Upper lobe of left lung (tissue), 6 donors: ENCODE data around the gene HPDL. TPM values are rescaled to one million over a fixed set of nuclear protein-coding genes. Genes with fewer than 3 reads are reported as not detected.

Experiments
- ATAC-seq, 2 donors: fragments of 200-7000 bp; cut with Tn5 transposase; one replicate each; pipeline ENCODE4 v1.9.1; 2022; ENCODE audit warnings: mild to moderate bottlenecking in 2 of 2, moderate library complexity in 2 of 2; ENCODE audit not compliant: low FRiP score in 2 of 2
- DNase-seq, 2 donors: peaks; one replicate each; pipeline ENCODE4 v3.0.0-alpha.2; 2019 to 2020
- H3K27ac ChIP-seq, 4 donors: fragments of 200-600 bp; sonication (generic); one replicate each; pipeline ENCODE4 v1.5.1; 2016 to 2019
- H3K27me3 ChIP-seq, 4 donors: fragments of 200-600 bp; sonication (generic); one replicate each; pipeline ENCODE4 v1.5.1; 2017 to 2019
- H3K36me3 ChIP-seq, 4 donors: fragments of 200-600 bp; sonication (generic); one replicate each; pipeline ENCODE4 v1.5.1; 2016 to 2019
- H3K4me1 ChIP-seq, 4 donors: fragments of 200-600 bp; sonication (generic); one replicate each; pipeline ENCODE4 v1.5.1; 2018 to 2019
- H3K4me3 ChIP-seq, 4 donors: fragments of 200-600 bp; sonication (generic); one replicate each; pipeline ENCODE4 v1.5.1; 2017 to 2019; ENCODE audit warnings: mild to moderate bottlenecking in 2 of 4, moderate library complexity in 1 of 4
- H3K9me3 ChIP-seq, 4 donors: fragments of 200-600 bp; sonication (generic); one replicate each; pipeline ENCODE4 v1.5.1; 2018 to 2019
- EP300 ChIP-seq, 4 donors: sonication (generic); formaldehyde crosslinking; IDR thresholded peaks; one replicate each; pipeline ENCODE4 v1.5.1; 2017; ENCODE audit warnings: antibody characterized with exemption in 4 of 4, control low read depth in 2 of 4
- POLR2A ChIP-seq, 4 donors: fragments of 450-650 bp; IDR thresholded peaks; one replicate each; pipeline ENCODE4 v1.5.1; 2016 to 2017; ENCODE audit warnings: antibody characterized with exemption in 4 of 4, mild to moderate bottlenecking in 2 of 4
- POLR2AphosphoS5 ChIP-seq, 2 donors: sonication (generic); formaldehyde crosslinking; IDR thresholded peaks; one replicate each; pipeline ENCODE4 v1.5.1; 2017; ENCODE audit warnings: antibody characterized with exemption in 2 of 2
- WGBS, 2 donors: methylation state at CpG; one replicate each; pipeline ENCODE4 v1.1.5; 2017 to 2018; 5-methylcytosine and 5-hydroxymethylcytosine counted together
- total RNA-seq, 6 donors: library from RNA; depleted of rRNA in 4 of 6; stranded (reverse); fragments of >200 nt in 4 of 6; gene quantifications; one replicate each; pipeline versions ENCODE4 v1.1.0 to v1.2.1, GENCODE V29; 2016 to 2021
- TF ChIP-seq, protein P1 (sequence below), 6 experiments: fragments of 450-650 bp in 4 of 6; fragments of 200-600 bp in 2 of 6; sonication (generic) in 2 of 6; IDR thresholded peaks; one replicate each; pipeline ENCODE4 v1.5.1; 2016 to 2019; ENCODE audit warnings: antibody characterized with exemption in 6 of 6
- donor health status: DM: no; HTN: no; CAD: no; lungs with moderate emphysema.
- donor health status: DM: no; HTN: yes; CAD: no; lungs with severe emphysema.

HPDL gene
- total RNA-seq, 6 donors from 2014 or later, result 0.30 to 1.3 (median 0.37) TPM; not detected in 3

DNA sequence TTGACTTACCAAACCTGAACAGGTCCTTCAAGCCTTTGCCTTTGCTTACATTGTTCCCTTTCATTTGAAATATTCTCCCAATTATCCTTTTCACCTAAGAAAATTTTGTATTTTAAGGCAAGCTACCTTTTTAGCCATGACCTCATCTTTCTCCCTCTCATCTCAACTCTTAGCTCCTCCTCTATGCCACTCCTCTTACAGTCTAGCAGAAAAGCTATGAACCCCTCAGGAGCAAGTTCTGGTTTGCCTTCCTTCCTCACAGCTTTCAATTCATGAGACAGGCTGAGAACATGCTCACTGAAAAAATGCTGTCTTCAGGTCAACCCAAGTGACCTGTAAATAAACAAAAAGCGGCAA lies 21.9 kb downstream of the HPDL start:
- Histone ChIP-seq H3K4me3 (no peak overlapping the region), H3K9me3 (no peaks in the 10 kb centered on the region), H3K27me3 (no peaks in the 10 kb centered on the region), H3K27ac (peak overlapping the region; percentile 10 to 74 (median 64)), H3K4me1 (peaks cover 17 to 20% (median 18%) of the 10 kb centered on the region in 4 donors), H3K36me3 (peaks cover 6 to 20% (median 17%) of the 10 kb centered on the region in 4 donors)
- TF ChIP-seq EP300 (IDR thresholded peaks at IDR 0.05), result no peak
- DNase-seq, result no peak
- 25 to 36% methylated on average over 1 of the region's 1 CpG for WGBS, 2 donors
- ATAC-seq, result peak in 1 of 2 donors; percentile 9

DNA sequence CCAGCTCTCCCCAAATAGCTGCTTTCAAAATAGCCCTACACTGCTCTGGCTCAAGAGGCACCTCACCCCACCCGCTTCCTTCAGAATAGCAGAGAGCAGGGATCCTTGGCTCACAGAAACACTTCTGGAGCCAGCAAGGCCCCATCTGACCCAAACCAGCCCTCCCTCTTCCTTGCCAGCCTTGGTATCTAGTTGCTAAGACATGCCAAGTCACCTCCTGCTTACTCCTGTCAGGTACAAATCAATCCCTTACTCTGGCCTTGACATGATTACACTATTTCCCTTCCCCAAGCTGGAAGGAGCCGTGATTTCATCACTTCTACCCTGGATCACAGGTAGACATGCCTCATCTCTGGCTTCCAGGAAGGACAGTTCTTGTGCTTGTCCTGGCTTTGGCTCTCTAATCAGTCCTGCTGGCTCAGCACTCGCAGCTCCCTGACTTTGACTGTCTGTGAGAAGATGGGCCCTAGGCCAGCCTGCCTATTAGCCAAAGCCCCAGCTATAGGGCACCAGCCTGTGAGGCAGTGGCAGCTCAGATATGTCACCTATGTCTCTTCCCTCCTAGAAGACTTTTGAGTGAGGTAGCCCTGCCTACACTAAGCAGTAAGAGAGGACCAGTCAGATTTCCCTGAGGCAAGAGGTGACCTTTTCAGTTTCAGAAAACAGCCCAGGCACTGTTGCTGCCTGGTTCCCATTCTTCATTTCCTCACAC lies 22.4 kb downstream of the HPDL start:
- Histone ChIP-seq H3K27me3 (no peaks in the 10 kb centered on the region), H3K27ac (peak overlapping the region; percentile 10 to 74 (median 64)), H3K4me1 (peaks cover 17 to 20% (median 18%) of the 10 kb centered on the region in 4 donors), H3K9me3 (no peaks in the 10 kb centered on the region), H3K36me3 (peaks cover 5 to 14% (median 12%) of the 10 kb centered on the region in 4 donors), H3K4me3 (no peak overlapping the region)
- 21 to 46% methylated on average over 3 of the region's 3 CpGs for WGBS, 2 donors
- TF ChIP-seq POLR2AphosphoS5 (IDR thresholded peaks at IDR 0.05) (no peak), EP300 (IDR thresholded peaks at IDR 0.05) (no peak), POLR2A (IDR thresholded peaks at IDR 0.05) (no peak)
- TF ChIP-seq, protein P1, sequence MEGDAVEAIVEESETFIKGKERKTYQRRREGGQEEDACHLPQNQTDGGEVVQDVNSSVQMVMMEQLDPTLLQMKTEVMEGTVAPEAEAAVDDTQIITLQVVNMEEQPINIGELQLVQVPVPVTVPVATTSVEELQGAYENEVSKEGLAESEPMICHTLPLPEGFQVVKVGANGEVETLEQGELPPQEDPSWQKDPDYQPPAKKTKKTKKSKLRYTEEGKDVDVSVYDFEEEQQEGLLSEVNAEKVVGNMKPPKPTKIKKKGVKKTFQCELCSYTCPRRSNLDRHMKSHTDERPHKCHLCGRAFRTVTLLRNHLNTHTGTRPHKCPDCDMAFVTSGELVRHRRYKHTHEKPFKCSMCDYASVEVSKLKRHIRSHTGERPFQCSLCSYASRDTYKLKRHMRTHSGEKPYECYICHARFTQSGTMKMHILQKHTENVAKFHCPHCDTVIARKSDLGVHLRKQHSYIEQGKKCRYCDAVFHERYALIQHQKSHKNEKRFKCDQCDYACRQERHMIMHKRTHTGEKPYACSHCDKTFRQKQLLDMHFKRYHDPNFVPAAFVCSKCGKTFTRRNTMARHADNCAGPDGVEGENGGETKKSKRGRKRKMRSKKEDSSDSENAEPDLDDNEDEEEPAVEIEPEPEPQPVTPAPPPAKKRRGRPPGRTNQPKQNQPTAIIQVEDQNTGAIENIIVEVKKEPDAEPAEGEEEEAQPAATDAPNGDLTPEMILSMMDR (IDR thresholded peaks at IDR 0.05), result no peak
- DNase-seq (peak in 1 of 2 donors; percentile 53), ATAC-seq (peak; percentile 12 to 58)

DNA sequence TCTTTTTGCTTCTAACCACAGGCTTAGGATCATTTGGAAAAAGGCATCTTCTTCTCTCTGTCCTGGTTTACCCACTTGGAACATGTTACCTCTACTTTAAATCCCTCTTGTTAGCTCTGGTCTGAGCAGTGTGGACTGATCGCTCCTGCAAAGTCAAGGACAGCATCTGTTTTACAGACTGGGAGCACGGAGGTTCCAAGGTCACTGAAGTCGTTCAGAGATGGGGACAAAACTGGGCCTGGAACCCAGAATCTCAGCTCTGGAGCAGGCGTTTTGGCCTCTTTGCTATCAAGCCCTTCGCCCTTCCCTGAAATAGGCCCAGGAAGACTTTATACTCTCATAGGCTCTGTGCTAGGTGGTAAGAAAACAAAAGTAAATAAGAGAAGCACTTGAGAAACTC lies 24.8 kb downstream of the HPDL start:
- DNase-seq, result no peak

DNA sequence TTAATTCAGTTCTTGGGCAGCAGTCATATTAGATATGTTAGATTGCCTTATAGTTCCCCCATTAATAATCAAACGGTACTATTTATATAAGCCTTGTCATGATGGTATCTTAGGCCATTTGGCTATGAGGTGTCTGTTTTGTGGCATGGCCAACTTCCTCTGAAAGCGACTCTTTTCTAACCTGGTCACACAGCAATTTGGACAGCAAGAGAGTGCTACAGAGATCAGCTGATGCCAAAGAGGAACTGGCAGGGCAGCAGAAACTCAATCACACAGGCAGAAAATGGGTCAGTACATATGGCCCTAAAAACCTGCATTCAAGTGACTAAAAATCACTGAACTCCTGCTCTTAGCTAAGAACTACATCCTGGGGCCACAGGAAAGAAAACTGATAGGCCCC lies 27.0 kb downstream of the HPDL start:
- Histone ChIP-seq H3K27ac (no peak overlapping the region), H3K4me1 (peaks cover 7 to 9% (median 8%) of the 10 kb centered on the region in 4 donors), H3K27me3 (no peaks in the 10 kb centered on the region), H3K4me3 (no peak overlapping the region), H3K36me3 (peaks cover 0 to 2% (median 0%) of the 10 kb centered on the region in 4 donors), H3K9me3 (no peaks in the 10 kb centered on the region)
- no peak for ATAC-seq
- no peak for DNase-seq
- WGBS, 2 donors, result 62 to 86% methylated on average over 2 of the region's 2 CpGs
- TF ChIP-seq, protein P1 (IDR thresholded peaks at IDR 0.05), result no peak

More for the DNA sequence above, 24.8 kb downstream of the HPDL start:
- TF ChIP-seq POLR2AphosphoS5 (IDR thresholded peaks at IDR 0.05) (no peak), POLR2A (IDR thresholded peaks at IDR 0.05) (no peak), EP300 (IDR thresholded peaks at IDR 0.05) (no peak)
- TF ChIP-seq, protein P1 (IDR thresholded peaks at IDR 0.05), result no peak
- Histone ChIP-seq H3K9me3 (no peaks in the 10 kb centered on the region), H3K4me1 (peaks cover 17 to 20% (median 18%) of the 10 kb centered on the region in 4 donors), H3K27ac (no peak overlapping the region), H3K4me3 (no peak overlapping the region), H3K36me3 (peaks cover 0 to 2% (median 0%) of the 10 kb centered on the region in 4 donors), H3K27me3 (no peaks in the 10 kb centered on the region)
- ATAC-seq, result no peak
- 89% methylated on average over 5 of the region's 5 CpGs for WGBS, 2 donors

DNA sequence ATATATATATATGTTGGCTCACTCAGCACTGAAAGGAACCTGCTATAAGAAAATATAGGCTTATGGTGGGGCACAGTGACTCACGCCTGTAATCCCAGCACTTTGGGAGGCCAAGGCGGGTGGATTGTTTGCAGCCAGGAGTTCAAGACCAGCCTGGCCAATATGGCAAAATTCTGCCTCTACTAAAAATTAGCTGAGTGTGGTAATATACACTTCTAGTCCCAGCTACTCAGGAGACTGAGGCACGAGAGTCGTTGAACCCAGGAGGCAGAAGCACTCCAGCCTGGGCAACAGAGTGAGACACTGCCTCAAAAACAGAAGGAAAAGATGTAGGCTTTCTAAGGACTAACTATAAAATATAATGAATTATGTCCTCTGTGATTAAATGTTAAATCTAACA lies 28.1 kb downstream of the HPDL start:
- ATAC-seq (no peak), DNase-seq (no peak)
- 92 to 97% methylated on average over 4 of the region's 4 CpGs for WGBS, 2 donors

More for the DNA sequence above, 28.1 kb downstream of the HPDL start:
- Histone ChIP-seq H3K9me3 (no peaks in the 10 kb centered on the region), H3K4me1 (peaks cover 0 to 4% (median under 1%) of the 10 kb centered on the region in 4 donors), H3K27me3 (no peaks in the 10 kb centered on the region), H3K27ac (no peak overlapping the region), H3K36me3 (peaks cover 0 to 2% (median 0%) of the 10 kb centered on the region in 4 donors), H3K4me3 (no peak overlapping the region)
- TF ChIP-seq POLR2A (IDR thresholded peaks at IDR 0.05), result no peak
- TF ChIP-seq, protein P1 (IDR thresholded peaks at IDR 0.05), result no peak
- no peak for TF ChIP-seq POLR2AphosphoS5 (IDR thresholded peaks at IDR 0.05)
- TF ChIP-seq EP300 (IDR thresholded peaks at IDR 0.05), result no peak
